COLO668 (cell line): ENCODE results near the gene LONP1.

Experiments
- DNase-seq: peaks from one replicate; lab custom pipeline; 2025; ENCODE audit not compliant: unreplicated experiment; lab: John Stamatoyannopoulos, UW

LONP1 gene

DNA sequence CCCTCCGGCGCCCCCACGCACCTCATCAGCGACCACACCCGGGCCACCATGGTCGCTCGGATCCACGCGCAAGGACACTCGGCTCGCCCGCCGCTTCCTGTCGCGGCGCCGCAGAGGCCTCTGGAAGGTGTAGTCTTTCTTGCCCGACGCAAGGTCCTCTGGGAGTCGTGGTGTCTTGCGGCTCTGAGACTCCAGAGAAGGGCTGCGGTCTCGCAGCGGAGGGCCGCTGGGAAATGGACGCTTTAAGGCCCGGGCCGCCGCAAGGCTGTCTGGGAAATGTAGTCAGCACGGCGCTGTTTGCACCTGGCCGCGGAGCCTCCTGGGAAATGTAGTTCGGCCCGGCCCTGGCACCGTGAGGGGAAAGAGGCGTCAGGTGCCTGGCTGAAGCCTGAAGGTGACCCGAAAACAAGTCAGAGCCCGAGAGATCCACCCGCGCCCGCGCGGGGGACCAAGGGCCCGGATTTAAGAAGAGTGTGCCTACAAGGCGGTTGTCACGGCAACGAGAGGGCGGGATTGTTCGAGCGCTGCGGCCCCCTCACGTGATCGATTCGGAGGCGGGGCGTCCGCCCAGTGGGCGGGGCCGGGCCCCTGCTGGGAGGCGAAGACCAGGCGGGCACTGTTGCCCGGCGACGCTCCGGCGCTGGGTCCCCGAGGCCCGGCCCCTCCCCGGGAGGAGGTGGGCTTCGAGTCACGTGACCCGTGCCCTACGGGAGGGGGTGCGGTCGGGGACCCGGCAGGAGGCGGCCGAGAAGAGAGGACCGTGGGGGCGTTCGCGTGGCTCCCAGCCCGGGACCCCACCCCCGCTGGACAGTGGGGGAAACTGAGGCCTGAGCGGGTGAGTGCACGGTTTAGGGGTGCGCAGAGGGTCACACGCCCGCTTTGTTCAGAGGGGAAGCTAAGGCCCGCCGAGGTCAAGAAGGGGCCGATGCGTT is 39.2 kb downstream of the LONP1 start, which contains the start of the genes HSD11B1L and MICOS13:
HSD11B1L (plus strand) TSS at position 591 of the 932 bp plus-strand sequence. CDS start 3,806 bp downstream, outside the sequence.
MICOS13 (minus strand) TSS at position 80 of the 932 bp plus-strand sequence; CDS start at position 50, 30 bp downstream.
- peak; percentile 98 for DNase-seq

DNA sequence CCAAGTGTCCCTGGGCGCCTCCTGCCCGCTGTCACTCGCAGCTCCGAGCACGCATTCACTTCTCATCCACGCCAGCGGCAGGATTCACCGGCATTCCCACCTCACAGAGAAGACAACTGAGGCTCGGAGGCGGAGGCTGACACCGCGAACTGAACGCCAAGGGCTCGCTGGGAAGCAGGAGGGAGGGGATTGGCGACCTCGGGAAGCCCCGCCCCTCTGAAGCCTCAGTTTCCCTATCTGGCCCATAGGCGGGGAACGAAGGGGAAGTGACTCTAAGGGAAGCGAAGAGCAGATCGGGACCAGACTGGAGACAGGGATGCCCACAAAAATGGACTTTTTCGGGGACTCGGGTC is 39.9 kb downstream of the LONP1 start:
- DNase-seq, result peak; percentile 36

GRCh38 chr19:5679289-5680083 is 40.5 kb downstream of the LONP1 start:
- DNase-seq, result peak; percentile 24

DNA sequence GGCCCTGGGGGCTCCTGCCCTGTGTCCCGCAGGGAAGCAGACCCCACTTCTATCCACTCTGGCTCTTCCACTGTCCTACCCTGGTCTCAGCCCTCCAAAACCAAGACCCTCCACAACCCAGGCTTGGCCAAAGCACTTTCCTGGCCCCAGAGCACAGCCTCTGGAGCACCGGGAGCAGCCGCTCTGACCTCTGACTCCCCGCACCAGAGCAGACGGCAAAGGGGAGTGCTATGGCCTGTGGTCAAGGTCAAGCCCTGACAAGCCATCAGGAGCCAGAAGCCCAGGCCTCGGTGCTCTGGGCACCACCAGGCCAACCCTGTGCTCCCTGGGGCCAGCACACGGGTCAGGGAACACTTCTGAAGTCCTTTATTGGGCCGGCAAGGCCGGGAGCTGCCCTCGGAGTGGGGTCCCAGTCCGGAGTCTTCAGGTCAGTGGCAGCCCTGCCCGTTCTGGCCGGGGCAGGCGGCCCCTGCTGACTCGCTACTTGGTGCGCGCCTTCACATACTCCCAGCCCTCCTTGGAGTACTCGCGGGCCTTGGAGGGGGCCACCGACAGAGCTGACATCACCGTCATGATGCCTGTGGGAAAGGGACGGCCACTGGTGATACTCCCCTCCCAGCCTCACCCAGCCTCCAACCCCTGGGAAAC is 41.8 kb downstream of the LONP1 start:
- no peak for DNase-seq

- DNase-seq, result no peak
Observed at GRCh38 chr19:5677580-5677979, 42.4 kb downstream of the LONP1 start.

- DNase-seq, result no peak
Observed at GRCh38 chr19:5677136-5677535, 42.8 kb downstream of the LONP1 start.

GRCh38 chr19:5676772-5677105 is 43.2 kb downstream of the LONP1 start:
- DNase-seq, result peak; percentile 59

DNA sequence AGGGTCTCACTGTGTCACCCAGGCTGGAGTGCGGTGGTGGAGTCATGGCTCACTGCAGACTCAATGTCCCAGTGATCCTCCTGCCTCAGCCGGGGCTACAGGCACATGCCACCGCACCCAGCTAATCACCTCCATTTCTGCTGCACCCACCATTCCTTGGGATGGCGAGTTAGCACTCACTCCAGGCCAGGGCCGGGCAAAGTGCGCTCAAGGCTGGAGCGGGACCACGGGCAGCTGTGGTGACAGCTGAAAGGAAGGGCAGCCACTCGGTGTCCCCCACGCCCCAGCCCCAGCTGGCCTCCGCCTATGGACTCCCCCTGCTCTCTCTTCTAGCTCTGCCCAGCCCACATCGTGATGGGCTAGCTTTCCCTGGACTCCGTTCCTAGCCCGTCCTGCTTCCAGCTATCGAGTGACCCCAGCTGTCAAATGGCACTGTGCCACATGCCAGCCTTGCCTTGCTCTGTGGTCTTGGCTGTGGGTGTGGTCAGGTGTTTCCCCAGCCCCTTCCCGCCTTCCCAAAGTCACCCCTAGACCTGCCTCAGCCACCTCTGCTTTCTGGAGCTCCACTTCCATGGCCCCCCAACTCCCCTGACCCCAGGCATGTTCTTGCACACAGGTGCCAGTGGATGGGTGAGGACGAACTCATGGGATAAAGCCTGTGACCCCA is 43.7 kb downstream of the LONP1 start:
- DNase-seq, result peak; percentile 27

GRCh38 chr19:5674714-5675113 is 45.2 kb downstream of the LONP1 start:
- no peak for DNase-seq

DNA sequence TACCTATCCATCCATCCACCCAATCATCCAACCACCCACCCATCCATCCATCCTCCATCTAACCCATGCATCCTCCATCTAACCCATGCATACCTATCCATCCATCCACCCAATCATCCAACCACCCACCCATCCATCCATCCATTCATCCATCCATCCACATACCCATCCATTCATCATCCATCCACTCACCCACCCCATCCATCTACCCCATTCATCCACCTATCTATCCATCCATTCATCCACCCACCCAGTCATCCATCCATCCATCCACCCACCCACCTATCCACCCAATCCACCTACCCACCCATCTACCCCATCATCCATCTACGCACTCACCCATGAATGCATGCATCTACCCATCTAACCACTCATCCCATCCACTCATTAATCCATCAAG is 46.2 kb downstream of the LONP1 start:
- DNase-seq, result no peak

DNA sequence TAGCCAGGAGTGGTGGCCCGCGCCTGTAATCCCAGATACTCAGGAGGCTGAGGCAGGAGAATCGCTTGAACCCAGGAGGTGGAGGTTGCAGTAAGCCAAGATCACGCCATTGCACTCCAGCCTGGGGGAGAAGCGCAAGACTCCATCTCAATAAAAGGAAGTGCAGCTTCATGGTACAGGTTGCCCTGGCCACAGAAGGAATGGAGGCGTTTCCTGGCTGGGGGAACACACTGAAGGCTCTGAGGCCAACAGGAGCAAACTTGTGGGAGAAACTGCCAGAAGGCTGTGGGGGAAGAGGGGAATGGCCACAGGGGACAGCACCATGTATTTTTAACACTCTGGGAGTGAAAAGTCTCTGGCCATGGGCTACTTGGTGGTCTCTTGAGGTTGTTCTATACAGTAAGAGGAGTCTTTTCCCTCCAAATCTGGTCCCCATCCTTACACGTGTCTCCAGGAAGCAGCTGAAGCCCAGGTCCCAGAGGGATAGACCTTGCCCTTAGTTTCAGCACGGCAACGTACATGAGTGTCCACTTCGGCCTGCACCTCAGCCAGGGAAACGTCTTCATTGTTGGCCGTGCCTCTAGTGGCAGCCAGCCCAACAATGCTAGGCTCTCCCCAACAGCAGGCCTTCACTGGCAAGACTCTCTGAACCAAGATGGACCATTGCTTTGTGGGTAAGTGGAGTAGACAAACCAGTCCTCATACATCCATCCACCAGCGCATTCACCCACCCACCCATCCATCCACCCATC is 47.1 kb downstream of the LONP1 start:
- DNase-seq, result no peak

GRCh38 chr19:5671600-5671999 is 48.3 kb downstream of the LONP1 start:
- no peak for DNase-seq

DNA sequence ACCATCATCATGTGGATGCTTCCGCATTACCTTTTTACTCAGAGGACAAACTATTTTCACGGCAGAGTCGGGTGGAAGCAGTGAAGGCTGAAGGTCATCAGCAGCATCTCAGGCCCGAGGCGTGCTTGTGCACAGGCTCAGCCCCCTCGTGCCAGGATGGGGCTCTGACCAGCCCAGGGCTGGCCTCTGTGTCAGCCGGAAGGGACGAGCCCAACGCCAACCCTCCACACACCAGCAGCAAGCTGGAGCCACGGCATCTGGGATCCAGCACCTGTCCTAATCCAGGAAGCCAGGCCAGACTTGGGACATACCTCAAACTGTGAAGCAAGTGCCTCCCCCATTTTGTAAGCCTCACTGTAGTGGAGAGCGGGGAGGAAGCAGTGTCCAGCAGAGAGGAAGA is 50.7 kb downstream of the LONP1 start:
- no peak for DNase-seq

- DNase-seq, result peak; percentile 11
Observed at GRCh38 chr19:5667751-5668271, 52.1 kb downstream of the LONP1 start.

GRCh38 chr19:5666921-5667610 is 52.9 kb downstream of the LONP1 start:
- no peak for DNase-seq

GRCh38 chr19:5665781-5666513 is 54.0 kb downstream of the LONP1 start:
- no peak for DNase-seq

- DNase-seq, result no peak
Observed at GRCh38 chr19:5664515-5664914, 55.4 kb downstream of the LONP1 start.

GRCh38 chr19:5663904-5664303 is 56.0 kb downstream of the LONP1 start:
- no peak for DNase-seq

GRCh38 chr19:5661483-5661882 is 58.5 kb downstream of the LONP1 start:
- no peak for DNase-seq
